Liver (tissue), 9 donors: Measurements from ENCODE around the gene PDE4C. TPM values are rescaled to one million over a fixed set of nuclear protein-coding genes. Genes with fewer than 3 reads are reported as not detected.

Source experiments
- DNase-seq: peaks from one replicate; pipeline ENCODE4 v3.0.0-alpha.2; 2017; ENCODE audit warnings: low spot score
- H3K27ac ChIP-seq, 2 donors: one replicate each; pipeline ENCODE4 v1.7.0; 2013; ENCODE audit warnings: inconsistent platforms in 2 of 2, low read length in 2 of 2, control low read depth in 1 of 2, low read depth in 1 of 2, mild to moderate bottlenecking in 1 of 2
- H3K27me3 ChIP-seq, 4 donors: one replicate each; pipeline versions ENCODE4 v1.6.1 to v1.7.0; 2013; ENCODE audit warnings: low read length in 3 of 4, inconsistent platforms in 1 of 4, mild to moderate bottlenecking in 1 of 4, moderate library complexity in 1 of 4; ENCODE audit not compliant: control insufficient read depth in 4 of 4, insufficient read depth in 4 of 4
- H3K36me3 ChIP-seq, 4 donors: one replicate each; pipeline versions ENCODE4 v1.6.1 to v1.7.0; 2013; ENCODE audit warnings: low read length in 3 of 4, mild to moderate bottlenecking in 3 of 4, low read depth in 1 of 4, moderate library complexity in 1 of 4; ENCODE audit not compliant: control insufficient read depth in 4 of 4, insufficient read depth in 3 of 4
- H3K4me1 ChIP-seq, 4 donors: one replicate each; pipeline versions ENCODE4 v1.6.1 to v1.7.0; 2013; ENCODE audit warnings: low read length in 3 of 4, mild to moderate bottlenecking in 3 of 4, moderate library complexity in 1 of 4; ENCODE audit not compliant: control insufficient read depth in 4 of 4, insufficient read depth in 4 of 4
- H3K4me3 ChIP-seq, 3 donors: one replicate each; pipeline versions ENCODE4 v1.6.1 to v1.7.0; 2013; ENCODE audit warnings: low read length in 3 of 3, control low read depth in 1 of 3, low read depth in 1 of 3, mild to moderate bottlenecking in 1 of 3
- H3K9ac ChIP-seq, 2 donors: one replicate each; pipeline ENCODE4 v1.7.0; 2013; ENCODE audit warnings: low read length in 2 of 2, mild to moderate bottlenecking in 2 of 2, moderate library complexity in 2 of 2, control low read depth in 1 of 2, low read depth in 1 of 2
- H3K9me3 ChIP-seq, 4 donors: one replicate each; pipeline versions ENCODE4 v1.6.1 to v1.7.0; 2013; ENCODE audit warnings: low read length in 3 of 4; ENCODE audit not compliant: control insufficient read depth in 4 of 4
- ATF3 ChIP-seq: IDR thresholded peaks from 2 replicates; pipeline ENCODE4 v1.6.1; 2016; ENCODE audit warnings: antibody characterized with exemption
- CTCF ChIP-seq: fragments of 150-350 bp; IDR thresholded peaks from 2 replicates; pipeline ENCODE4 v1.5.1; 2017; ENCODE audit warnings: improper control_type of control experiment, low read depth, low read length; ENCODE audit not compliant: missing input control
- EGR1 ChIP-seq, 2 donors: IDR thresholded peaks; 2 replicates each; pipeline ENCODE4 v1.6.1; 2016 to 2018; ENCODE audit warnings: antibody characterized with exemption in 2 of 2, low read depth in 2 of 2
- FOXA1 ChIP-seq: IDR thresholded peaks from 2 replicates; pipeline ENCODE4 v1.6.1; 2016; ENCODE audit warnings: antibody characterized with exemption
- FOXA2 ChIP-seq: IDR thresholded peaks from 2 replicates; pipeline ENCODE4 v1.6.1; 2016; ENCODE audit warnings: antibody characterized with exemption
- HNF4A ChIP-seq, 2 donors: conservative IDR thresholded peaks; 2 replicates each; pipeline ENCODE4 v1.6.1; 2016; ENCODE audit warnings: antibody characterized with exemption in 2 of 2, mild to moderate bottlenecking in 2 of 2
- HNF4G ChIP-seq: IDR thresholded peaks from 2 replicates; pipeline ENCODE4 v1.6.1; 2016; ENCODE audit warnings: antibody characterized with exemption
- JUND ChIP-seq, 2 donors: IDR thresholded peaks; 2 replicates each; pipeline ENCODE4 v1.6.1; 2016; ENCODE audit warnings: antibody characterized with exemption in 2 of 2
- MAX ChIP-seq: IDR thresholded peaks from 2 replicates; pipeline ENCODE4 v1.6.1; 2016; ENCODE audit warnings: antibody characterized with exemption
- NR2F2 ChIP-seq: IDR thresholded peaks from 2 replicates; pipeline ENCODE4 v1.6.1; 2016; ENCODE audit warnings: antibody characterized with exemption
- RAD21 ChIP-seq, 2 donors: IDR thresholded peaks; 2 replicates each; pipeline ENCODE4 v1.6.1; 2016; ENCODE audit warnings: antibody characterized with exemption in 2 of 2, mild to moderate bottlenecking in 2 of 2
- REST ChIP-seq: IDR thresholded peaks from 2 replicates; pipeline ENCODE4 v1.6.1; 2016; ENCODE audit warnings: antibody characterized with exemption, mild to moderate bottlenecking
- RXRA ChIP-seq, 2 donors: IDR thresholded peaks; 2 replicates each; pipeline ENCODE4 v1.6.1; 2017 to 2018; ENCODE audit warnings: antibody characterized with exemption in 2 of 2, mild to moderate bottlenecking in 1 of 2
- SP1 ChIP-seq: IDR thresholded peaks from 2 replicates; pipeline ENCODE4 v1.6.1; 2018; ENCODE audit warnings: antibody characterized with exemption, mild to moderate bottlenecking
- TAF1 ChIP-seq: conservative IDR thresholded peaks from 2 replicates; pipeline ENCODE4 v1.6.1; 2016; ENCODE audit warnings: antibody characterized with exemption, mild to moderate bottlenecking
- YY1 ChIP-seq: IDR thresholded peaks from 2 replicates; pipeline ENCODE4 v1.6.1; 2016; ENCODE audit warnings: antibody characterized with exemption, mild to moderate bottlenecking
- ZBTB33 ChIP-seq: IDR thresholded peaks from 2 replicates; pipeline ENCODE4 v1.6.1; 2016; ENCODE audit warnings: antibody characterized with exemption
- WGBS: extraction: QIAGEN DNeasy Blood & Tissue Kit; methylation state at CpG from one replicate; pipeline ENCODE4 v1.1.7; 2013; 5-methylcytosine and 5-hydroxymethylcytosine counted together
- polyA plus RNA-seq, 2 donors: library from polyadenylated mRNA; stranded (reverse) in 1 of 2; unstranded in 1 of 2; fragments of 200-250 nt in 1 of 2; fragments of >200 nt in 1 of 2; fragmentation: Nextera tagmentation in 1 of 2; extraction: Ambion mirVana in 1 of 2; gene quantifications; one replicate each; pipeline versions ENCODE4 v1.2.1 to v1.2.3, GENCODE V29; 2013 to 2015
- total RNA-seq, 2 donors: library from RNA; depleted of rRNA; stranded (reverse); fragments of >200 nt; gene quantifications; one replicate each; pipeline ENCODE4 v1.2.3, GENCODE V29; 2014
- donor health status: healthy.
- donor health status: healthy.
- donor health status: healthy.
- donor health status: healthy.
- donor health status: healthy.

The PDE4C gene
- total and polyA plus RNA-seq, 4 donors, result 0.23 to 0.75 (median 0.51) TPM; not detected in 1

- no peak for DNase-seq
- no peak overlapping the region for H3K9ac ChIP-seq
- H3K27ac ChIP-seq, result no peak overlapping the region
- H3K27me3 ChIP-seq, result no peaks in the 10 kb centered on the region
- peaks cover 0 to 27% (median 8%) of the 10 kb centered on the region in 4 donors for H3K36me3 ChIP-seq
- H3K4me1 ChIP-seq, result peaks cover 3 to 11% (median 10%) of the 10 kb centered on the region in 4 donors
- no peaks in the 10 kb centered on the region for H3K9me3 ChIP-seq
- no peak overlapping the region for H3K4me3 ChIP-seq
- WGBS, result 93% methylated on average over 9 of the region's 9 CpGs
- no peak for TF ChIP-seq EGR1 (IDR thresholded peaks at IDR 0.05; ENCODE audit: low read depth in 2 of 2)
- no peak for TF ChIP-seq FOXA1
Measured at GRCh38 chr19:18270326-18270725, 44.1 kb upstream of the PDE4C start.

GRCh38 chr19:18269070-18269723 is 43.0 kb upstream of the PDE4C start:
- peaks cover 0 to 33% (median 8%) of the 10 kb centered on the region in 4 donors for H3K36me3 ChIP-seq
- no peak overlapping the region for H3K4me3 ChIP-seq
- H3K9ac ChIP-seq, result no peak overlapping the region
- 80% methylated on average over 2 of the region's 2 CpGs for WGBS
- H3K9me3 ChIP-seq, result no peaks in the 10 kb centered on the region
- TF ChIP-seq TAF1 (no peak), YY1 (no peak), ATF3 (no peak), EGR1 (IDR thresholded peaks at IDR 0.05; ENCODE audit: low read depth in 2 of 2) (no peak), FOXA1 (no peak), RXRA (IDR thresholded peaks at IDR 0.05) (no peak), HNF4A (conservative IDR thresholded peaks at IDR 0.05) (no peak), NR2F2 (no peak), FOXA2 (no peak), MAX (no peak), HNF4G (no peak), RAD21 (IDR thresholded peaks at IDR 0.05) (no peak), ZBTB33 (no peak)
- no peak for DNase-seq
- no peaks in the 10 kb centered on the region for H3K27me3 ChIP-seq
- no peak overlapping the region for H3K27ac ChIP-seq
- H3K4me1 ChIP-seq, result no peaks in the 10 kb centered on the region

- no peak overlapping the region for H3K27ac ChIP-seq
- H3K9me3 ChIP-seq, result no peaks in the 10 kb centered on the region
- peaks cover 0 to 35% (median 8%) of the 10 kb centered on the region in 4 donors for H3K36me3 ChIP-seq
- 96% methylated on average over 42 of the region's 42 CpGs for WGBS
- no peaks in the 10 kb centered on the region for H3K4me1 ChIP-seq
- H3K4me3 ChIP-seq, result no peak overlapping the region
- H3K9ac ChIP-seq, result no peak overlapping the region
- no peaks in the 10 kb centered on the region for H3K27me3 ChIP-seq
- no peak for DNase-seq
- no peak for TF ChIP-seq JUND (IDR thresholded peaks at IDR 0.05)
- TF ChIP-seq CTCF, result no peak
- no peak for TF ChIP-seq MAX
- TF ChIP-seq RXRA (IDR thresholded peaks at IDR 0.05), result no peak
- no peak for TF ChIP-seq HNF4G
- TF ChIP-seq EGR1 (IDR thresholded peaks at IDR 0.05; ENCODE audit: low read depth in 2 of 2), result no peak
- no peak for TF ChIP-seq YY1
- no peak for TF ChIP-seq REST
- TF ChIP-seq SP1, result no peak
- no peak for TF ChIP-seq FOXA2
Measured at GRCh38 chr19:18266771-18267686, 40.8 kb upstream of the PDE4C start.
